GM19025 (cell line): Measurements from ENCODE around the gene ACYP2.
"Not testable (repeated sequence)": the region's sequence is repeated elsewhere in the genome, so short reads cannot be mapped to it uniquely, and the experiment has no call there.

ENCODE experiments used
- ATAC-seq: cut with Tn5 transposase; IDR thresholded peaks from one replicate; pipeline ENCODE4 v1.9.1; 2021; ENCODE audit warnings: mild to moderate bottlenecking, low read depth, moderate library complexity; ENCODE audit not compliant: unreplicated experiment

The ACYP2 gene

GRCh38 chr2:54259413-54260240 lies 144.2 kb downstream of the ACYP2 start:
- peak; percentile 85 for ATAC-seq

GRCh38 chr2:54260241-54260595 lies 144.8 kb downstream of the ACYP2 start:
- no peak for ATAC-seq

- no peak for ATAC-seq
Measured at GRCh38 chr2:54261537-54261936, 146.1 kb downstream of the ACYP2 start.

- ATAC-seq, result no peak
Measured at GRCh38 chr2:54262015-54262765, 146.8 kb downstream of the ACYP2 start.

DNA sequence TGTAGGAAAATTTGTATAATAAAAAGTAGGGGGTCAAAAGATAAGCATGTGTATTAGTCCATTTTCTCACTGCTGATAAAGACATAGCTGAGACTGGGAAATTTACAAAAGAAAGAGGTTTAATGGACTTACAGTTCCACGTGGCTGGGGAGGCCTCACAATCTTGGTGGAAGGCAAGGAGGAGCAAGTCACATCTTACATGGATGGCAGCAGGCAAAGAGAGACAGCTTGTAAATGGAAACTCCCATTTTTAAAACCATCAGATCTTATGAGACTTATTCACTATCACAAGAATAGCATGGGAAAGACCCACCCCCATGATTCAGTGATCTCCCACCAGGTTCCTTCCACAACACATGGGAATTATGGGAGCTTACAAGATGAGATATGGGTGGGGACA lies 149.7 kb downstream of the ACYP2 start:
- not testable (repeated sequence) for ATAC-seq

DNA sequence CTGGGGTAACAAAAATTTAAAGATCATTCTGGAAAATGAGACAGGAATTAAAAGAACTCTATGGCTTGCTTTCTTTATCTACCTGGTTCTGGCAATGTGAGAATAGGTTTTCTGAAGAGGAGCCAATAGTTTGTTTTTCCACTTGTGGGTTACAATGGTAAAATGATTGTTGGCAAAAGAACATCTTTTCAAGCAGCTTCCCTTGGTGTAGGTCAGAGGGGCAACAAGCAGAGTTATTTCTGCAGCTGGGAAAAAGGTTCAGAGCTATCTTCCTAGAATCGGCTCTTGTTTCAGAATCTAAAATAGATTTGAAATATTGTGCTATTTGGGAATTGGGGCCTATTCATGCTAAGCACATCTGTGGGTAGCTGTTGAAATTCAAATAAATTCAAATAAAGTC lies 152.2 kb downstream of the ACYP2 start:
- no peak for ATAC-seq

DNA sequence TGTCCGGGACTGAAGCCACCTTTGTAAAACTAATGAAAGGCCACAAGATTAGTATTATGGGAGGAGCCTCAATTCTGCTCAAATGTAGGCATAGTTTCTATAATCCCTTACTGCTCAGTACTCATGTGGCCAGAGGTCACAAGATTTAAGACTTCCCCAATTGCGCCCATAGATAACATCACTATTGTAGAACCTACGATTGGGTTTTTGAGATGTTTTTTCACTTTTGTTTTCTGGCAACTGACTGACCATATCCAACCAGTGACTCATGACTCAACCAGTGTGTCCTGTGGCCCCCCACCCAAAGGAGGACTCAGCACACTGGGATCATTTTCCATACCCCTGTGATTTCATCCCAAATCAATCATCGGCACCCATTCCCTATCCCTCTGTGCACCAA lies 155.8 kb downstream of the ACYP2 start:
- no peak for ATAC-seq

GRCh38 chr2:54271843-54272627 lies 156.6 kb downstream of the ACYP2 start:
- peak; percentile 82 for ATAC-seq

DNA sequence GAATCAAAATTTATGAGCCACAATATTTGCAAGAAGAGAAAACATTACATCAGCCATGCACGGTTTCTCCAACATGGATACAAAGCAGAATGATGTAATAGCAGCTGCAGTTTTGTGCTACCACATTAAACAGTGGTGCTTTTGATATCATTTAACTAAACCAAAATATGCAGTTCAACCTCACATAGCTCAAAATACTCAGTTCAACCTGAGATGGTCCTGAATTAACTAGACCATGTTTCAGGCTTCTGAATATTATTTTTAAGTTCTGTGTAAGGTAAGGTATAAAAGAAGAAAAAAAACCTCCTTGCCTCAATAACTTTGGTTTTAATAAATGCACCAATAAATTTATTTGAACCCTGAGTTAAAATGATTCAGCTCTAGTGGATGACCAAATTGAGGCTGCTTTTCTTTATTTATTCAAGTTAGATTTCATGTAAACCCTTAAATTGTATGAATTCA lies 159.4 kb downstream of the ACYP2 start:
- no peak for ATAC-seq

DNA sequence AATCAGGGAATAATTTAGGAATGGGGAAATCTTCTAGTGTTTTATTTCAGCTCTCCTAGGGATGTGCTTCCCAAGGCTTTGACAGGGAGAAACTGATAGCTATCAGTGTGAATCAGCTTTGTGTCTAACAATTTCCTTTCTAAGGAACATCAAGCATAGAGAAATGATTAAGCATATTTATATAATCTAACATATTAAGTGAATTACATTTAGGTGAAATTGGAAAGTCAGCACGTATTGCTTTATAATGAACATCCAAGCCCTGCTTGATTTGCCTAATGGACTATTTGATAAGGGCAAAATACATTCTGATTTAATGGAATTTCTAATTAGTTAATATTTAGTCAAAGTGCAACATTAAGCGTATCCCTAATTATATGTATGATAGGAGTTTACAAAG lies 160.1 kb downstream of the ACYP2 start:
- ATAC-seq, result no peak

- no peak for ATAC-seq
Measured at GRCh38 chr2:54279385-54279784, 164.0 kb downstream of the ACYP2 start.

- ATAC-seq, result no peak
Measured at GRCh38 chr2:54284826-54285225, 169.4 kb downstream of the ACYP2 start.

GRCh38 chr2:54285451-54285850 lies 170.0 kb downstream of the ACYP2 start:
- ATAC-seq, result no peak

- ATAC-seq, result no peak
Measured at GRCh38 chr2:54287532-54287931, 172.1 kb downstream of the ACYP2 start.

DNA sequence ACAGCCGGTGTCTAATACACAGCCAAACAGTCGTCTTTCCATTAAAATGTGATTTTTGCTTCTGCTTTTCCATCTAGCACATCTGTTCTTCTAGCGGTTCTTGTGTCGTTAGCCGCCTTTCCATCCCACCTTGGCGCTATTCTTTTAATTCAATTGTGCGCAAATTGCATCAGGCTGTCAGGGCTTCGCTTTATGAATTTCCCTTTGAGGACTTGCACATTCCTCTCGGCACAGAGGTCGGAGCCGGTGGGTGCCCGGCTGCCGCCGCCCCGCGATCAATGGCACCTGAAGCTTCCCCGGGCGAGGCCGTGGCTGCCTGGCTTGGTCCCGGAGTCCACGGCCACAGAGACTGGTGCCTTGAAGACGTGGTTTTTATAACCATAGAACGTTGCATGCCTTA lies 174.5 kb downstream of the ACYP2 start:
- ATAC-seq, result no peak

GRCh38 chr2:54290356-54291025 lies 175.1 kb downstream of the ACYP2 start:
- no peak for ATAC-seq

DNA sequence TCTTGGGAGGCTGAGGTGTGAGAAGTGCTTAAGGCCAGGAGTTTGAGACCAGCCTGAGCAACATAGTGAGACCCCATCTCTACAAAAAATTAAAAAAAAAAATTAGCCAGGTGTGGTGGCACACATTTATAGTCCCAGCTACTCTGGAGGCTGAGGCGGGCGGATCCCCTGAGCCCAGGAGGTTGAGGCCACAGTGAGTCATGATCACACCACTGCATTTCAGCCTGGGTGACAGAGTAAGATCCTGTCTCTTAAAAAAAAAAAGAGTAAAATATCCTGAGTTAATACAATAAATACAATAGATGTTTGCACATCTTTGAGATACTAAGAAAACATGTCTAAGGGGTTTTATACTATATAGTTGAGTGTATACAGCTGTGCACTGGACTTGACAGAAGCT lies 179.2 kb downstream of the ACYP2 start:
- ATAC-seq, result not testable (repeated sequence)

GRCh38 chr2:54295911-54296310 lies 180.5 kb downstream of the ACYP2 start:
- no peak for ATAC-seq

GRCh38 chr2:54298514-54298913 lies 183.1 kb downstream of the ACYP2 start:
- ATAC-seq, result no peak

- no peak for ATAC-seq
Measured at GRCh38 chr2:54303631-54304030, 188.2 kb downstream of the ACYP2 start.
